Erythroblast (primary cell): ENCODE data around the gene NTN3.

ENCODE experiments used
- DNase-seq, 2 experiments: peaks; one replicate each; lab custom pipeline; 2025; lab: John Stamatoyannopoulos, UW
- GATA1 ChIP-seq: IDR thresholded peaks from 2 replicates; pipeline ENCODE4 v1.6.1; 2011; ENCODE audit warnings: low read depth, mild to moderate bottlenecking, control low read depth, low read length, moderate library complexity
- POLR2A ChIP-seq: IDR thresholded peaks from 2 replicates; pipeline ENCODE4 v1.6.1; 2011; ENCODE audit warnings: mild to moderate bottlenecking, low read length

NTN3 gene

GRCh38 chr16:2471016-2471652 lies at the start of gene NTN3:
Gene NTN3 (plus strand): TSS chr16:2471297. CDS start chr16:2471702, 405 bp downstream.
- TF ChIP-seq GATA1 = no peak
- no peak for TF ChIP-seq POLR2A
- peak; percentile 62 to 75 for DNase-seq

GRCh38 chr16:2422123-2422867 lies 48.8 kb upstream of the NTN3 start:
- DNase-seq = no peak
- TF ChIP-seq GATA1 = no peak
- no peak for TF ChIP-seq POLR2A

- no peak for TF ChIP-seq POLR2A
- TF ChIP-seq GATA1 = no peak
These were observed 46.8 kb upstream of the NTN3 start for GRCh38 chr16:2424061-2425007.

DNA sequence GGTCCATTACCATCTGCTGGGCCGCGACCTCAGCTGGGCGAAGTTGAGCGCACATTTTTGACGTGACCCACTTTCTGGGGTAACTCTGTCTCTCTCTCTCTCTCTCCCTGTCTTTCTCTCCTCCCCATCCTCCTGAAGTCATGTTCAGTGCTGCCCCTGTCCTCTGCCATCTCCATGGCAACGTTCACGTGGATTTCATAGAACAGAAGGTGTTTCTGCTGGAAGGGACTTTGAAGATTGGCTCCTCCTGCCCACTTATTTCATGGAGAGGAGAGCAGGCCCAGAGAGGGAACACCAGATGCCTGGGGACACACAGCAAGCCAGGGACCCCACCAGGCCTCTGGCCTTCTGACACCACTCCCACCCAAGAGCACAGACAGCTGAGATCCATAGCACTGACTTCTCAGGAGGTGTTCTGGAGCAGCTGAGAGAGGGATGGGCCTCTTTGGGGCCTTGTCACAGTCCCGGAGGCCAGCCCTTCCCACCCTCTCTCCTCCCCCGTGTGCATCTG lies 46.0 kb upstream of the NTN3 start:
- TF ChIP-seq POLR2A (no peak), GATA1 (no peak)
- no peak for DNase-seq

More at GRCh38 chr16:2424061-2425007, 46.8 kb upstream of the NTN3 start:
- DNase-seq = no peak

GRCh38 chr16:2425825-2426430 lies 45.2 kb upstream of the NTN3 start:
- no peak for DNase-seq
- TF ChIP-seq GATA1 = no peak
- no peak for TF ChIP-seq POLR2A

GRCh38 chr16:2426941-2427361 lies 44.1 kb upstream of the NTN3 start:
- DNase-seq = no peak
- no peak for TF ChIP-seq GATA1

GRCh38 chr16:2427526-2427925 lies 43.6 kb upstream of the NTN3 start:
- TF ChIP-seq POLR2A (no peak), GATA1 (no peak)

DNA sequence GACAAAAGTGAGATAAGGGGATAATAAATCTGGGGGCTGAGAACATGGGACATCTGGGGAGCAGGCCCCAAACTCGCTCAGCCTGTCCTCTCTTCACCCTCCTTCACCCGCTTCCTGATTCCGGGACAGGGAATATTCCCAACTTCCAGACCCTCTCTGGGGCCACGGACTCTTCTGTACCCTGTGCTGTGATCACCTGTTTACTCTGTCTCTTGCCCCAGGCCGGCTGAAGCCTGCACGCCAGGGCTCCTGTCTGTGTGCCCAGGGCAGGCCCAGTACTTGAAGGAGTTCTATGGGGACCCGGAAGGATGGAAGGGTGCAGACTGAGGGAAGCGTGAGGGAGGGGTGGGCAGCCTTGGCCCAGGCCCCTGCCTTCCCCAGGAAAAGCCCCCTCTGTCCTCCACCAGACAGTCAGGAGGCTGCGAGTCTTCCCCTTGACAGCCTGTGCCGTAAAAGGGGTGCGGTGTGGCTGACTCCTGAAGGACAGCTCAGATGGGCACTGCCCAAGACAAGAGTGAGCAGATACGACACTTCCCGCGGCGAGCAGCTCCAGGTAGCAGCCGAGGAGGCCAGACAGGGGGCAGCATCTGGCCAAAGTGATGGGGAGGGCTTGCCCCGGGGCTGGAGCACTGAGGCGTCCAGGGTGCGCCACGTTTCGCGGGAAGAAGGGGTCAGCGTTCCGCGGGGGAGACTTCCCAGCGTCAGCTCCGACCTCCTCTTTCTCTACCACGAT lies 42.9 kb upstream of the NTN3 start:
- TF ChIP-seq GATA1 (no peak), POLR2A (no peak)
- peak; percentile 77 to 81 for DNase-seq

More at GRCh38 chr16:2427526-2427925, 43.6 kb upstream of the NTN3 start:
- DNase-seq = no peak

GRCh38 chr16:2428784-2429033 lies 42.4 kb upstream of the NTN3 start:
- DNase-seq = no peak
- TF ChIP-seq GATA1 (no peak), POLR2A (no peak)

GRCh38 chr16:2429034-2429770 lies 41.9 kb upstream of the NTN3 start, which contains the start of gene CCNF:
Gene CCNF (plus strand): TSS chr16:2429447. CDS start chr16:2429482, 35 bp downstream.
- TF ChIP-seq POLR2A = peak; percentile 81
- TF ChIP-seq GATA1 = no peak
- peak; percentile 97 to 98 for DNase-seq

GRCh38 chr16:2429771-2430663 lies 41.1 kb upstream of the NTN3 start:
- TF ChIP-seq POLR2A (no peak), GATA1 (no peak)
- peak; percentile 52 to 58 for DNase-seq

GRCh38 chr16:2432286-2432685 lies 38.8 kb upstream of the NTN3 start:
- no peak for TF ChIP-seq GATA1
- TF ChIP-seq POLR2A = no peak
- DNase-seq = no peak
